CD4-positive, alpha-beta T cell (primary cell): ENCODE data around the gene GRIA4. TPM values are rescaled to one million over a fixed set of nuclear protein-coding genes. Genes with fewer than 3 reads are reported as not detected.

ENCODE experiments used
- ATAC-seq: fragments of 200-7000 bp; cut with Tn5 transposase; one replicate; pipeline ENCODE4 v1.10.0; 2022; ENCODE audit warnings: mild to moderate bottlenecking; ENCODE audit not compliant: poor library complexity
- CTCF ChIA-PET: fragments of 350-600 bp; sonication (Branson Sonifier 250); formaldehyde crosslinking; loops from one replicate; lab custom pipeline; 2021; ENCODE audit warnings: antibody characterized with exemption, inconsistent platforms; lab: Charles Lee
- POLR2A ChIA-PET: fragments of 350-600 bp; sonication (Branson Sonifier 250); formaldehyde crosslinking; loops from one replicate; lab custom pipeline; 2021; ENCODE audit warnings: antibody characterized with exemption, inconsistent platforms; lab: Charles Lee
- DNase-seq, 14 experiments: peaks; one replicate each; pipeline ENCODE4 v3.0.0-alpha.2; 2013 to 2020; ENCODE audit warnings: mixed read lengths in 2 of 14
- H3K27ac ChIP-seq, 2 donors: one replicate each; pipeline versions ENCODE4 v1.5.1 to v1.7.0; 2013; ENCODE audit warnings: low read length in 2 of 2, low read depth in 1 of 2, mild to moderate bottlenecking in 1 of 2
- H3K27me3 ChIP-seq, 2 experiments: 1 replicate in 1 of 2; 2 replicates in 1 of 2; pipeline versions ENCODE4 v1.6.1 to v1.7.0; 2013; ENCODE audit warnings: low read length in 2 of 2, control low read depth in 1 of 2, mild to moderate bottlenecking in 1 of 2, moderate library complexity in 1 of 2; ENCODE audit not compliant: insufficient read depth in 2 of 2, control insufficient read depth in 1 of 2
- H3K36me3 ChIP-seq: one replicate; pipeline ENCODE4 v1.6.1; 2013; ENCODE audit warnings: low read length, control low read depth; ENCODE audit not compliant: insufficient read depth
- H3K4me1 ChIP-seq: one replicate; pipeline ENCODE4 v1.6.1; 2013; ENCODE audit warnings: low read length, control low read depth; ENCODE audit not compliant: insufficient read depth
- H3K4me3 ChIP-seq: one replicate; pipeline ENCODE4 v1.5.1; 2013; ENCODE audit warnings: mild to moderate bottlenecking, low read length, moderate library complexity
- H3K9me3 ChIP-seq, 2 experiments: 1 replicate in 1 of 2; 2 replicates in 1 of 2; pipeline versions ENCODE4 v1.6.1 to v1.7.0; 2013; ENCODE audit warnings: low read length in 2 of 2, mild to moderate bottlenecking in 2 of 2, control low read depth in 1 of 2, moderate library complexity in 1 of 2; ENCODE audit not compliant: control insufficient read depth in 1 of 2, insufficient read depth in 1 of 2
- H3K27ac Mint-ChIP-seq: one replicate; pipeline ENCODE4 v1.8.0; 2020; ENCODE audit warnings: mixed read lengths
- H3K27me3 Mint-ChIP-seq: one replicate; pipeline ENCODE4 v1.8.0; 2021; ENCODE audit warnings: mixed read lengths
- H3K36me3 Mint-ChIP-seq: one replicate; pipeline ENCODE4 v1.8.0; 2021; ENCODE audit warnings: low read depth, mixed read lengths
- H3K4me1 Mint-ChIP-seq: one replicate; pipeline ENCODE4 v1.8.0; 2021; ENCODE audit warnings: low read depth, mixed read lengths
- H3K4me3 Mint-ChIP-seq: one replicate; pipeline ENCODE4 v1.8.0; 2020; ENCODE audit warnings: mild to moderate bottlenecking, mixed read lengths
- H3K9me3 Mint-ChIP-seq: one replicate; pipeline ENCODE4 v1.8.0; 2020; ENCODE audit warnings: mixed read lengths
- CTCF ChIP-seq: fragments of 200-600 bp; IDR thresholded peaks from one replicate; pipeline ENCODE4 v1.8.0; 2022; ENCODE audit warnings: antibody characterized with exemption, mild to moderate bottlenecking
- intact Hi-C, 2 experiments: fragments of 100-400 bp; cut with DNase I in 1 of 2; cut with micrococcal nuclease in 1 of 2; formaldehyde crosslinking; loops; one replicate each; pipeline versions ENCODE4 v1.15.1 to v1.9.0; 2023 to 2025; cut with DNase I, micrococcal nuclease
- total RNA-seq, 174 experiments: library from RNA in 2 of 174; stranded (reverse) in 2 of 174; gene quantifications; one replicate each; pipeline ENCODE4 v1.2.3 and lab custom pipeline; 2021 to 2026

The GRIA4 gene
- total RNA-seq, 2 experiments from 2014 or later, result not detected

GRCh38 chr11:105642870-105643269 lies 33.0 kb downstream of the GRIA4 start:
- no peaks in the 10 kb centered on the region for H3K27me3 ChIP-seq
- no peak overlapping the region for H3K27ac Mint-ChIP-seq
- no peak overlapping the region for H3K4me3 ChIP-seq
- H3K36me3 Mint-ChIP-seq, result no peaks in the 10 kb centered on the region
- no peaks in the 10 kb centered on the region for H3K36me3 ChIP-seq
- H3K27ac ChIP-seq, result no peak overlapping the region
- no peak overlapping the region for H3K4me3 Mint-ChIP-seq
- H3K4me1 Mint-ChIP-seq, result no peaks in the 10 kb centered on the region
- ATAC-seq (no peak), DNase-seq (no peak)
- H3K4me1 ChIP-seq, result no peaks in the 10 kb centered on the region
- H3K9me3 ChIP-seq, result no peaks in the 10 kb centered on the region
- intact Hi-C loops, result no loop called here
- ChIA-PET CTCF (no interaction called here), POLR2A (no interaction called here)
- no peaks in the 10 kb centered on the region for H3K27me3 Mint-ChIP-seq
- no peak for TF ChIP-seq CTCF
- H3K9me3 Mint-ChIP-seq, result no peaks in the 10 kb centered on the region

DNA sequence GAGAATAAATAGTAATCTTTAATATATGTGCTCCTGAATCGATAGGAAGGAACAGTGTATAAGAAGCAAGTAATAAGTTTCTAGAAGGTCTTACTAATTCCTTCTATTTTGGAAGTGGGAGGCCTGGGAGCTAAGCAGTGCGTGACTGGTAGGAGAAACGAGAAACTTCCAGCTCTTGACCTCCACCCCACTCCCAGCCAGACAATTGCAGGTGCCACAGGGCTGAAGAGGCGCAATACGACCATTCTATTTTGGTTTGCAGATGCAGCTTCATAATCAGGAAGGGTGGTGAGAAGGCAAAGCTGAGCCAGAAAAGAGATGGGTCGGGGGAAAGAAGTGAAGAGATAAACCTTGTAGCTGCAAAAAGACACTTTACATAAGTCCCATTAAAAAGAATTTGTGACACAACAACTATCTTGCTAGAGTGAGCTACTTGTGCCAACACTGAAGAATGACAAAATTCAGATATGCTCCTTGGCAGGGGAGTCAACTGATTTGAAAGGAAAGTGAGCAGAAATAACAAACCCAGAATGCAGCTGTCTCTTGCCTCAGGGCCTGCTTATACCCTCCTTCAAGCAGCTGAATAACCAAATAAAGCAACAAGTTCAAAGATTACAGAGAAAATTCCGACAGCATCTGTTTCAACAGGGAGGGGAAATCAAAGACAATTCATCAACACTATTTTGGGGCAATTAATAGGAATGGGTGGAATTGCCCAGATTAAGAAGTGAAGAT lies 35.1 kb downstream of the GRIA4 start:
- Histone ChIP-seq H3K4me3 (no peak overlapping the region), H3K4me1 (no peaks in the 10 kb centered on the region), H3K36me3 (no peaks in the 10 kb centered on the region), H3K27ac (no peak overlapping the region), H3K27me3 (no peaks in the 10 kb centered on the region), H3K9me3 (no peaks in the 10 kb centered on the region)
- intact Hi-C loops, result no loop called here
- H3K4me1 Mint-ChIP-seq, result no peaks in the 10 kb centered on the region
- DNase-seq (no peak), ATAC-seq (no peak)
- H3K27me3 Mint-ChIP-seq, result no peaks in the 10 kb centered on the region
- H3K36me3 Mint-ChIP-seq, result no peaks in the 10 kb centered on the region
- H3K27ac Mint-ChIP-seq, result no peak overlapping the region
- H3K4me3 Mint-ChIP-seq, result no peak overlapping the region
- no peaks in the 10 kb centered on the region for H3K9me3 Mint-ChIP-seq
- ChIA-PET CTCF (no interaction called here), POLR2A (no interaction called here)
- no peak for TF ChIP-seq CTCF

DNA sequence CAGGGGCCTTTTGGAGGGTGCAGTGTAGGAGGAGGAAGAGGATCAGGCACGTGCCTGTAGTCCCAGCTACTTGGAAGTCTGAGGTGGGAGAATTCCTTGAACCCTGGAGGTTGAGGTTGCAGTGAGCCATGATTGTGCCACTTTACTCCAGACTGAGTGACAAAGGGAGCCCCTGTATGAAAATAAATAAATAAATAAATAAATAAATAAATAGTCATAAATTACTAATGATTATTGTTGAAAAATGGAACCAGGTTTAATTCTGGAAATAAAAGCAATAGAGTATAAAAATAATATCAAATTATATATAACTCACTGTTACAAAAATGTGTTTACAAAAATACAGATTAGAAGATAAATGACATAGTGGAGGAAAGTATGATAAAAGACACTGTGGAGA lies 37.9 kb downstream of the GRIA4 start:
- CTCF ChIA-PET, result no interaction called here
- POLR2A ChIA-PET, result no interaction called here
- H3K27me3 ChIP-seq, result no peaks in the 10 kb centered on the region

More for the DNA sequence above, 37.9 kb downstream of the GRIA4 start:
- no peaks in the 10 kb centered on the region for H3K4me1 Mint-ChIP-seq
- no peak overlapping the region for H3K4me3 Mint-ChIP-seq
- Histone ChIP-seq H3K36me3 (no peaks in the 10 kb centered on the region), H3K4me1 (no peaks in the 10 kb centered on the region), H3K27ac (no peak overlapping the region), H3K4me3 (no peak overlapping the region), H3K9me3 (no peaks in the 10 kb centered on the region)
- TF ChIP-seq CTCF, result no peak
- ATAC-seq (no peak), DNase-seq (no peak)
- H3K9me3 Mint-ChIP-seq, result no peaks in the 10 kb centered on the region
- H3K27ac Mint-ChIP-seq, result no peak overlapping the region
- no peaks in the 10 kb centered on the region for H3K27me3 Mint-ChIP-seq
- intact Hi-C loops, result no loop called here
- H3K36me3 Mint-ChIP-seq, result no peaks in the 10 kb centered on the region
